HG02610 (cell line): ENCODE results near the gene ADCY4.
A peak's percentile ranks its signal among the peaks of the same experiment; 100 is the strongest.
"Not testable (repeated sequence)": the region's sequence is repeated elsewhere in the genome, so short reads cannot be mapped to it uniquely, and the experiment has no call there.

Source experiments
- ATAC-seq: cut with Tn5 transposase; IDR thresholded peaks from one replicate; pipeline ENCODE4 v1.9.1; 2021; ENCODE audit warnings: mild to moderate bottlenecking, moderate library complexity; ENCODE audit not compliant: unreplicated experiment

The ADCY4 gene

DNA sequence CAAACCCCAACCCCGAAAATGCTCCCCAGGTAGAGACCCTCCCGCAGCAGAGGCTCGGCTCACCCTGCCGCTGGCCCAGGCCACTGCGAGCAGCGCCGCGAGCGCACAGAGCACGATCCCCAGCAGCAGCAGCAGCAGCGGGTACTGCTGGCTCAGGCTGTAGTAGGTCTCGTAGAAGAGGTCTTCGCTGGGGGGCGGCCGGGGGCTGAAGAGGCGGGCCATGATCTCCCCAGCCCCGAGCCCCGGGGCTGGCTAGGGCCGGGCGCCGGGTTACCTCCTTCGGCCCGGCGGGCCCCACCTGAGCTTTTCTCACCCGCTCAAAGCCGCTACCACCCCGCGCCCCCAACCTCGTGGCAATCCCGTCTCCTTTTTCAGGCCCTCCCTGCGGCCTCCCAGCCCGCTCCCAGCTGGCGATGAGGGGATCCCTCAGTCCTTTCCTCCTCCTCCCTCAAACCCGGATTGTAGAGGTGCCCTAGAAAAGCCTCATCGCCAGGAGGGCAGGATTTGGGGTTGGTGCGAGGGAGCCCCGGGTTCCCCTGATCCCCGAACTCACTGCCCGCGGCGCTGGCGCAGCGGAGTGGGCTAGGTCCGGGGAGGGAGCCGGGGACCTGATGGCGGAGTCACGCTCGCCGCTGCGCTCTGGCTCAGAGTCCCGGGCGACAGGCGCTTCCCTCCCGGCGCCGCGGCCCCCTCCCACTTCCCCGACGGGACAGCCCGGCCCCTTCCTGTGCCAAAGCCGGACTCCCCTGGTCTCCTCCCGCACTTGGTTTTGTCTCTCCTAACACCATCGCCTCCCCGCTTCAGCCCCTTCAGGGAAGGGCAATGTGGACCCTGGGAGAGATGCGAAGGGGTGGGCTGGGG, at the start of gene ADCY4:
TSS of gene ADCY4 (minus strand) at position 641 of the 861 bp plus-strand sequence. CDS start at position 222, 419 bp downstream.
- ATAC-seq = no peak

DNA sequence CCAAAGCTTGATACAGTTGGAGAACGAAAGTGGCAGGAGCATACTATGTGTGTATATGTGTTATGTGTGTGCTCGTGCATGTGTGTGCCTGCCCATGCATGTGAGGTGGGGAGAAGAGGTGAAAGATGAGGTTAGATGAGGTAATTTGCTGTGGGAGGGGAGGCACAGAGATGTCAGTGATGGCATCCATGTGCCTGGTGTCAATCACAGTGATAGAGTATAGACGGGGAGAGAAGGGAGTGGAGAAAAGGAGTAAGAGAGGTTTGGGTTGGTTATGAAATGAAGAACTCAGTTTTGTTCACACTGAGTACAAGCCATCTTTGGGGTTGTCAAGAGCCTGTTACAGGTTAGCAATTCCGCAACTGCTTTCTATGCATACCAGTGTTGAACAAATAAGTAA, 49.3 kb upstream of the ADCY4 start:
- ATAC-seq = no peak

DNA sequence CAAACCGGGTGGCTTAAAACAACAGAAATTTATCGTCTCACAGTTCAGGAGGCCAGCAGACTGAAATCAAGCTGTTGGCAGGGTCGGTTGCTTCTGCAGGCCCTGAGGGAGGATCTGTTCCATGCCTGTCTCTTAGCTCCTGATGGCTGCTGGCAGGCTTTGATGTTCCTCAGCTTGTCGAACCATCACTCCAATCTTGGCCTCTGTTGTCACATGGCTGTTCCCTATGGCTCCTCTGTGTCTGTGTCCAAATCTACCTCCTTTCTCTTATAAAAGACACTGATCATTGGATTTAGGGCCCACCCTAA, 47.1 kb upstream of the ADCY4 start:
- ATAC-seq = no peak

DNA sequence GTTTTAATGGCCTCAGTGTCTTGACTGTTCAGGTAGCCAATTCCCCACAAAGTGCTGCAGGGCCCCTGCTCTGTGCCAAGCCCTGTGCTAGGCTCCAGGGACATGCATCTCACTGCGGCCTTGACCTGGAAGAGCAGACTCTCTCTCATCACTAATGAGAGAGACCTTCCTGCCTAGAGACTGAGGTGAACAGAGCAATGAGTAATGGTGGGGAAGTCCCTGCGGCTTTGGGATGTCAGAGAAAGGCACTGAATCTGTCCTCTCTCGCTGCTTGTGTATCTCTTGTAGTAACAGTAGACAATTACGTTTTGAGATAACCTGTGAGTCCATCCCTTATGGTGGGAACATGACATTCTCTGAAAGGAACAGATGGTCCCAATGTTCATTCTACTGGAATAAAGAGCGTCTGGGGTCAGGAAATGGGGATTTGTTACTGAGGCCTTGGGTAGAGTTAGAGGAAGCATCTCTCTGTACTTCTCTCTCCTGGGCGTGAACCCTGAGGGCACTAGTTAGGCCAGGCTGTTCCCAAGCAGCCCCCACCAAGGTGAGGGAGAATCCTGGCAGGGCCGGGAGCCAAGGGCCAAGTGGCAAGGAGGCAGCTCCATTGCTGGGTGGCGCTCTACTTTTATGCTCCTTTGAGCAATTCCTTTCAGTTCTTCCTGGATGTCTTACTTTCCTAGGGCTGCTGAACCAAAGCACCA, 46.6 kb upstream of the ADCY4 start:
- no peak for ATAC-seq

DNA sequence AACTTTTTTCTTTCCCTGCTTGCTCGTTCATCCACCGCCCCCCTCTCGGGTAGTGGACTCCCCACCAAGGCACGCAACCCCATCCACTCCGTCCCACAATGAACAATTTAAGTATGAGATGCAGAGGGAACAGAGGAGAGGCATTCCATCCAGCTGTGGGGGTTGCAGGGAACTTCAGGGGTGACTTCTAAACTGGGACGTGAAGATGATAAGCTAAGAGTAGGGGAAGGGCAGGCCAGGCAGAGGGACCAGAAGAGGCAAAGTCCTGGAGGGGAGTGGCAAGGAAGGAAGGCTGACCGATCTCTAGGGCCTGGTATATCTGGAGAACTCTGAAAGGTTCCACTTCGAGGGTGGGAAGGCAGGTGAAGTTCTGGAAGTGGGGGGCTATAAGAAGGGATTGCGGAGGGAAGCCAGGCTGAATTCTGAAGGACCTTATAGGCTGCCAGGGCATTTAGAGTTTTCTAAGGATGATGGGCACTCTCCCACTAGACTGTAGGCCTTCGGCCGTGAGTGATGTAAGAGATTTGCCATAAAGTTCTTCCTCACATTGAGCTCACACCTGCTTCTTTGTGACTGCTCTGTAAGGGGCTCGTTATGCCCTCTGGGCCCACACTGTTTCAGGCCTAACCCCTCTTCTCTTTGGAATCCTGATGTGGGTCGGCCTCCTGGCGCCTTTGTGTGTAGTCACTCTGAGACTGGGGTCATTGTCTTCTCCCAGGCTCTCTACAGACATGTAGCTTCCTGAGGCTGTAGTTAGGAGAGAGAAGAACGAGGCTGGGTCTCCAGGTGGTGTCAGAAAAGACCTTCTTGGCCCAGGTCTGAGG, 45.2 kb upstream of the ADCY4 start:
- ATAC-seq = no peak

DNA sequence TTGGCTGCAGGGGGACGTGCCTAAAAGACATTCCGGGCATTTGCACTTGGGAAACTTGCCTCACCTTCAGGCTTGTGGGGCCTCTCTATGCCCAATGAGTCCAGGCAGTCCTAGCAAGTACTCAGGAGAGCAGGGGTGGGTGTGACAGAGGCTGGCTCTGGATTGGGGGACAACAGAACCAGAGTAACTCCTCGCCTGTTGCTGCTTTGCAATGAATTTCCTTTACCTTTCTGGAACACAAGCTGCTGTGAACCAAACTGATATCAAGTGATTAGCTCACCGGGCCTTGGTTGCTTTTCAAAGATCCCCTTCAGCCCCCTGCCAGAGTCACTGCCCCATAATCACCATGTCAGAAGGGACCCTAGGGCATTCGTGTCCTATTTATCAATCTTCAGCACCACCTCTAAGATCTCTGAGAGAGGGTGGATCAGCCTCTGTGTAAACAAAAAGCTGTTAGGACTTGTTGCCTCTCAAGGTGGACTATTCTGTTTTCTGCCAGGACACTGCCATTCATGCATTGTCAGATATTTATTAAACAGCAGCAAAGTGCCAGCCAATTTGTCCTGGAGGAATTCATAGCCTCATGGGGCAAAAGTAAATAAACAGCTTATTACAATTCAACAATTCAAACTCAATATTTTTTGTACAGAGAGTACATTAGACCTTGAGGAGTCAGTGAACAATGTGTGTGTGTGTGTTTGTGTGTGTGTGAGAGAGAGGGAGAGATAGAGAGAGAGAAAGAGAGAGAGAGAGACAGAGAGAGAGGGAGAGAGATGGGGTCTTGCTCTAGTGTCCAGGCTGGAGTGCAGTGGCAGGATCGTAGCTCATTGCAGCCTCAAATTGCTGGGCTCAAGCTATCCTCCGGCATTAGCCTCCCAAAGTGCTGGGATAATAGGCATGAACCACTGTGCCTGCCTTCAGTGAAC, 44.4 kb upstream of the ADCY4 start:
- no peak for ATAC-seq

DNA sequence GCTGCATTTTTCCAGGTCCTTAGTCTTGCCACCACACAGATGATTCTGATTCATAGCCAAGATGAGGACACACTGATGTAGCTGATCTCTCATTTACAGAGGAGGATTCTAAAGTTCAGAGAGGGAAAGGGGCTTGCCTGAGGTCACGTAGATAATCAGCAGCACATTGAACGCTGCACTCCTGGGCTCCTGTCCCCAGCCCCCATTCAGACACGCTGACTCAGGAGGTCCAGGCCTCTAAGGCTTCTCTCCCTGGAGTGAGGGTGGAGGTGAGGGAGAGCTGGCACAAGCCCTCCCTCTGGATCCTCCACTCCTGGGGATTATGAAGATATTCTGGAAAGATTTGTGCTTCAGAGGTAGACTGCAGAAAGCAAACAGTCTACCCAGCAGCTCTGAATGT, 43.5 kb upstream of the ADCY4 start:
- no peak for ATAC-seq

DNA sequence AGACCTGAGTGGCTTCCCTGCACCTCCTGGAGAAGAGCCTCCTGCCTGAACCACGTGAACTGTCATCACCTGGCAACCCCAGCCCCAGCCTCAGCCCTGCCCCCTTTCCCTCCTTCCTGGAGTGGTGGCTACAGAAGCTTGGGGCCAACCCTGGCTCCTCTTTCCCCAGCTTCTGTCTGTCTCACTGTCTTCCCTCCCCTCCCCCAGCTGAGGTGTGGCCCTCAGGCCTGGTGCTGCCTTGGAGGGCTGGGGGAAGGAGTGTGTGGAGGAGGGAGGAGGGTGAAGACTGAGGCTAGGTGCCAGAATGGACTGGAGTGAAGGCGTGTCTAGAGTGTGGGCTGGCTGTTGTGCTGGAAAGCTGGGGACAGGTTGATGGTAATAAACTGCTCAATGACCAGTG, 42.8 kb upstream of the ADCY4 start:
- ATAC-seq = no peak

DNA sequence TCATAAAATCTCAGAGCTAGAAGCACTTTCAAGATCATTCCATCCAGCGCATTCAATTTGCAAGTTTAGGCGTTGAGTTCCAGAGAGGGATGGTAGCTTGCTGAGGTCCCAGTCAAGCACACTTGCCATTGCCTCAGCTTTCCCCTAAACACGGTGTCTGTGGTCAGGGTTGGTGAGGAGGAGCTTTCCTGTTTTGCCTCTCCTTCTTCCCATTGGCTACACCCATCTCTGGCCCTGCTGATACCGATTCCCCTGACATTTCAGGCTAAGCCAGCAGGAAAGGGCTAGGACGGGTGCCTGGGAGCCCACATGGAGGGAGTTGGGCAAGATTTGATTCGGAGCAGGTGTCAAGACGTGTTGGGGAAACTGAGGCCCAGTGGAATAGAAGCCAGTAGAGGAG, 42.3 kb upstream of the ADCY4 start:
- ATAC-seq = no peak

DNA sequence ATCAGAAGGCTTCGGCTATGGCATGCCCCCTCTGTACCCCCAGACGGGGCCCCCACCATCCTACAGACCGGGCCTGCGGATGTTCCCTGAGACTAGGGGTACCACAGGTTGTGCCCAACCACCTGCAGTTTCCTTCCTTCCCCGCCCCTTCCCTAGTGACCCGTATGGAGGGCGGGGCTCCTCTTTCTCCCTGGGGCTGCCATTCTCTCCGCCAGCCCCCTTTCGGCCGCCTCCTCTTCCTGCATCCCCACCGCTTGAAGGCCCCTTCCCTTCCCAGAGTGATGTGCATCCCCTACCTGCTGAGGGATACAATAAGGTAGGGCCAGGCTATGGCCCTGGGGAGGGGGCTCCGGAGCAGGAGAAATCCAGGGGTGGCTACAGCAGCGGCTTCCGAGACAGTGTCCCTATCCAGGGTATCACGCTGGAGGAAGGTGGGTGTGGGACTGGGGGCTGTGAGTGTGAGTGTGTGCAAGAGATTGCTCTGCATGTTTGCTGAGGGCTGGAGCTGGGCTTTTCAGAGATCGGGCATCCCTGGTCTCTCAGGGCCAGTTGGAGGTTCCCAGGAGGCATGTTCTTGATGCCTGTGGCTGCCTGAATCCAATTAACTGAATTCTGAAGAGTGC, 41.7 kb upstream of the ADCY4 start:
- ATAC-seq = no peak

DNA sequence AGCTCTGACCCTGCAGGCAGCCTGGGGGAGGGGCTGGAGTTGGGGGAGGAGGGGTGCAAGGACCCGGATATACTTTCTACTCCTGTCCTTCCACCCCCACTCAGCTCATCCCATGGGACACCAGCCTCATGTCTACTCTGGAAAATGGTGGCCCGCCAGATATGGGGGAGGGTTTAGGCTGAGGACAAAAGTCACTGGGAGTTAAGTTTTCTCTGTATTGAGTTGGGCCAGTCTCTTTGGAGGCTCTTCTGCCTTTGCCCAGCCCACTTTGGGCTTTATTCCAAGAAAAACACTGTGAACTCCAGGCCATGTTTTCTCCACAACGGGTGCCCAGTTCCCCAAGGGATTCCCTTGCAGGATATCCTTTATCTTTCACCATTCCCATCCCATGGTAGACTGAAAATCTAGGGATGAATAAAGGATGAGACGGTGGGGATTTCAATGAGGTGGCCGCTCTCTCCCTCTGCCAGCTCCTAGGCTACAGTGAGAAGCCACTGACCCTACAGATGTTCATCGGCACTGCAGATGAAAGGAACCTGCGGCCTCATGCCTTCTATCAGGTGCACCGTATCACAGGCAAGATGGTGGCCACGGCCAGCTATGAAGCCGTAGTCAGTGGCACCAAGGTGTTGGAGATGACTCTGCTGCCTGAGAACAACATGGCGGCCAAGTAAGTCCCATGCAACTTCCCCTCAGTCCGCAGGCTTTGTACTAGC, 38.0 kb upstream of the ADCY4 start:
- ATAC-seq = no peak

DNA sequence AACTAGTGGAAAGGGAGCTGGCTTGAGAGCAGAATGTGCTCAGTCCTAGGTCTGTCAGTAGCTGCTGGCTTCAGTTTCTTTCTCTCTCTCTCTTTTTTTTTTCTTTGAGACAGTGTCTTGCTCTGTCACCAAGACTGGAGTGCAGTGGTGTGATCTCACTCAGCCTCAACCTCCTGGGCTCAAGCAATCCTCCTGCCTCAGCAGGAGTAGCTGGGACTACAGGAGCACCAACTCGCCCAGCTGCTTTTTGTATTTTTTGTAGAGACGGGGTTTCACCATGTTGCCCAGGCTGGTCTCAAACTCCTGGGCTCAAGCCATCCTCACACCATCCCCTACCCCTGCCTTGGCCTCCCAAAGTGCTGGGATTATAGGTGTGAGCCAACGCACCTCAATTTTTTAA, 36.7 kb upstream of the ADCY4 start:
- not testable (repeated sequence) for ATAC-seq

DNA sequence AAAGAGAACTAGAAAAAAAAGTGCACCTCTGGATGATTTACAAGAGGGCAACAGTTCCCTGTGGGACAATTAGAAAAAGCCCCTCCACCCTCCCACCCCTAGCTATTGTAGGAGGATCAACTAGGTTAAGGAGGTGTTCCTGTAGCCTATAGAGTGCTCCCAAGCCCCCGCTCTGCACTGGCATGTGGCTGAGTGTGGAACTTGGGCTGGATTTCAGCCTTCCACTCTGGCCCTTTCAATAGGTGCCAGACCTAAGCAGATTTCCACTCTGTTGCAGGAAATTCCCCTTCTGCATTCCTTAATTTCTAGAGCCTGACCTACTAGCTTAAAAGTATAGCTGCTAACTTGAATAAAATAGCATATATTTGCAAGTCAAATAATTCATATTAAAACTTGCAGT, 35.9 kb upstream of the ADCY4 start:
- ATAC-seq = no peak

DNA sequence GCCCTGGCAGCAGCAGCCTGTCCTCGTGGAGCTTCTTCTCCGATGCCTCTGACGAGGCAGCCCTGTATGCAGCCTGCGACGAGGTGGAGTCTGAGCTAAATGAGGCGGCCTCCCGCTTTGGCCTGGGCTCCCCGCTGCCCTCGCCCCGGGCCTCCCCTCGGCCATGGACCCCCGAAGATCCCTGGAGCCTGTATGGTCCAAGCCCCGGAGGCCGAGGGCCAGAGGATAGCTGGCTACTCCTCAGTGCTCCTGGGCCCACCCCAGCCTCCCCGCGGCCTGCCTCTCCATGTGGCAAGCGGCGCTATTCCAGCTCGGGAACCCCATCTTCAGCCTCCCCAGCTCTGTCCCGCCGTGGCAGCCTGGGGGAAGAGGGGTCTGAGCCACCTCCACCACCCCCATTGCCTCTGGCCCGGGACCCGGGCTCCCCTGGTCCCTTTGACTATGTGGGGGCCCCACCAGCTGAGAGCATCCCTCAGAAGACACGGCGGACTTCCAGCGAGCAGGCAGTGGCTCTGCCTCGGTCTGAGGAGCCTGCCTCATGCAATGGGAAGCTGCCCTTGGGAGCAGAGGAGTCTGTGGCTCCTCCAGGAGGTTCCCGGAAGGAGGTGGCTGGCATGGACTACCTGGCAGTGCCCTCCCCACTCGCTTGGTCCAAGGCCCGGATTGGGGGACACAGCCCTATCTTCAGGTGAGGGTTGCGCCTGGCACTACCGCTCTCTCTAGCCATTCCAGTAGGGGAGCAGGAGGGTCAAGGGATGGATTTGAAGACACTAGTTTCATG, 35.2 kb upstream of the ADCY4 start:
- no peak for ATAC-seq

DNA sequence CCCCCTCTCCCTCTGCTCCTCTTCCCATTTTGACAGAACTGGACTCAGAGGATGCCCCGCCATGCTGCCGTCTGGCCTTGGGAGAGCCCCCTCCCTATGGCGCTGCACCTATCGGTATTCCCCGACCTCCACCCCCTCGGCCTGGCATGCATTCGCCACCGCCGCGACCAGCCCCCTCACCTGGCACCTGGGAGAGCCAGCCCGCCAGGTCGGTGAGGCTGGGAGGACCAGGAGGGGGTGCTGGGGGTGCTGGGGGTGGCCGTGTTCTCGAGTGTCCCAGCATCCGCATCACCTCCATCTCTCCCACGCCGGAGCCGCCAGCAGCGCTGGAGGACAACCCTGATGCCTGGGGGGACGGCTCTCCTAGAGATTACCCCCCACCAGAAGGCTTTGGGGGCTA, 34.6 kb upstream of the ADCY4 start:
- ATAC-seq = no peak

DNA sequence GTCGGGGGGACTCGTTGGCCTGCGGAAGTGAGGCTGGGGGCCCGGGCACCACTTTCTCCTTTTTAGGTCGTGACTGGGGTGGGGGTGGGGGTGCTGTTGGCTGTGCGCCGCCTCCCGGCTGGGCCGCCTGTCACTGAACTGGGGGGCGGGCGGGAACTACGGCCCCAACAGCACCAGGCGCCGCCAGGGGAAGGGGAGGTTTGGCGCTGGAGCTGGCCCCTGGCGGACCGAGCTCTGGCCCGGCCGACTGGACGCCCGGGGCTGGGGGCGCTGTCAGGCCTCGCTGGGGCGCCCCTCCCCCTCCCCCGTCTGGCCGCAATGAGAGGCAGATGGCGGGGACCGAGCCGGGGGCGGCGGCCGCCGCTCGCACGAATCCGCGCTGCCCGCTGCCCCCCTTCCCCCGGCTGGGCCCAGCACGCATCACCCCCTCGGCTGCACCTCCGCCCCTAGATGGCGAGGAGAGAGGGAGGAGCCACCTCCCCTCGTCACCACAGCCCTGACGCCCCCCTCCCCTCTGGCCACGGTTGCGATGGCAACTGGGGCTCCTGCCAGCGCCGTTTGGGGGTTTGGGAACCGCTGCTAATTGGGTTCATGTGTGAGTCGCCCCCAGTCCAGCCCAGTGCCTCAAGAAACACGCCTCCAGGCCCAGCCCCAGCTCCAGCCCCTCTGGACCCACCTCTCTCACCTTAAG, 33.8 kb upstream of the ADCY4 start:
- no peak for ATAC-seq

DNA sequence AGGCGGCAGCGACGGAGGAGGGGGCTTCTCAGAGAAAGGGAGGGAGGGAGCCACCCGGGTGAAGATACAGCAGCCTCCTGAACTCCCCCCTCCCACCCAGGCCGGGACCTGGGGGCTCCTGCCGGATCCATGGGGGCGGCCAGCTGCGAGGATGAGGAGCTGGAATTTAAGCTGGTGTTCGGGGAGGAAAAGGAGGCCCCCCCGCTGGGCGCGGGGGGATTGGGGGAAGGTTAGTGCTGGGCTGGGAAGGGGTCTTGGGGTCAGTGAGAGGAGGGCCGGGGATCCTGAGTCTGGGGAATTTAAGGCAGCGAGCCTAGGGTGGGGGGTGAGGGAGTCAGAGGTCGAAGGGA, 33.3 kb upstream of the ADCY4 start:
- ATAC-seq = no peak

DNA sequence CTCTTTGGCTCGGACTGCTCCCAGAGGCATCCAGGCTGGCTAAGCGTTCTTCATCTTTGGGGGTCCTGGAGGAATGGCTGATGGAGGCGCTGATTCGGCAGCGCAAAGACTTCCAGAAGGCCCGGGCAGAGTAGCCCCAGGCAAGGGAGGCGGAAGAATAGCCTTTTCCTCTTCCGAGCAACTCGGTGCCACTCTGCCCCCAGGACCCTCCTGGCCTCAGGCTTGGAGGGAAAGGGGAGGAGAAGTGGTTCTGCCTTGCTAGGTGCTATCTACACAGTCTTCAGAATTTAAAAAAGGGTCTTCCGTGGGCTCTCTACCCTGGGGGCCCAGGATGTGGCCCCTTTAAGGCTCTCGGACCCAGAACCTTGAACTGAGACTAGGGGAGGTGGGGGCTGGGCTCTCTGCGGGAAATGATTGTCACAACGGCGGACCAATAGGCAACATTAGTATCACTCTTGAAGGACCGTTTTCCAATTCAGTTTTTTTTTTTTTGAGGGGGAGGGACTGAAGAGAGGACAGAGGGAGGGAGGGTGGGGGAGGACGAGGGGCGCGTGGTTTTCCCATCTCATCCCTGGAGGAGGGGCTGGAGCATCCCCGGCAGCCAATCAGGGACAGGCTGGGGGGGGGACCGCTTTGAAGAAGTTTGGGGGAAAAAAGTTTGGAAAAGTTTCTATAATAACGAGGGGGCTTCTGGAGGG, 32.8 kb upstream of the ADCY4 start, which contains the start of gene NFATC4:
TSS of gene NFATC4 (plus strand) at position 671 of the 698 bp plus-strand sequence. CDS start 157 bp downstream, outside the sequence.
- ATAC-seq = peak; percentile 23
